LoVo (cell line): ENCODE data around the gene DAP.

Experiments
- DNase-seq: peaks from one replicate; pipeline ENCODE4 v3.0.0-alpha.2; 2016; ENCODE audit warnings: low spot score

The DAP gene

GRCh38 chr5:10689391-10690081 lies 71.5 kb downstream of the DAP start:
- no peak for DNase-seq

- DNase-seq: no peak
These were observed 72.3 kb downstream of the DAP start for GRCh38 chr5:10688651-10689171.

GRCh38 chr5:10686890-10687289 lies 74.1 kb downstream of the DAP start:
- no peak for DNase-seq

- DNase-seq: no peak
These were observed 75.9 kb downstream of the DAP start for GRCh38 chr5:10685115-10685521.

- no peak for DNase-seq
These were observed 76.5 kb downstream of the DAP start for GRCh38 chr5:10684303-10685086.

GRCh38 chr5:10682801-10683525 lies 78.1 kb downstream of the DAP start:
- no peak for DNase-seq

- DNase-seq: no peak
These were observed 79.0 kb downstream of the DAP start for GRCh38 chr5:10681731-10682679.

- DNase-seq: no peak
These were observed 80.1 kb downstream of the DAP start for GRCh38 chr5:10680876-10681481.

GRCh38 chr5:10679336-10679988 lies 81.6 kb downstream of the DAP start:
- DNase-seq: no peak

GRCh38 chr5:10678244-10678643 lies 82.8 kb downstream of the DAP start:
- DNase-seq: peak; percentile 18

- no peak for DNase-seq
These were observed 83.5 kb downstream of the DAP start for GRCh38 chr5:10677533-10677932.

- no peak for DNase-seq
These were observed 84.1 kb downstream of the DAP start for GRCh38 chr5:10676946-10677345.

- no peak for DNase-seq
These were observed 84.8 kb downstream of the DAP start for GRCh38 chr5:10676224-10676623.

- no peak for DNase-seq
These were observed 85.8 kb downstream of the DAP start for GRCh38 chr5:10675177-10675700.

- DNase-seq: no peak
These were observed 86.5 kb downstream of the DAP start for GRCh38 chr5:10674582-10674981.

- DNase-seq: no peak
These were observed 86.9 kb downstream of the DAP start for GRCh38 chr5:10674096-10674495.

GRCh38 chr5:10673407-10673806 lies 87.6 kb downstream of the DAP start:
- no peak for DNase-seq

GRCh38 chr5:10673017-10673389 lies 88.0 kb downstream of the DAP start:
- no peak for DNase-seq

- no peak for DNase-seq
These were observed 88.7 kb downstream of the DAP start for GRCh38 chr5:10672146-10673016.
